NCI-H1092 treated with DMSO at 0.1 percent for 48 hours (cell line): ENCODE results near the gene TEX55.
"Not testable (repeated sequence)": the region's sequence is repeated elsewhere in the genome, so short reads cannot be mapped to it uniquely, and the experiment has no call there.

Experiments
- DNase-seq: peaks from one replicate; lab custom pipeline; 2025; lab: John Stamatoyannopoulos, UW

Gene TEX55

DNA sequence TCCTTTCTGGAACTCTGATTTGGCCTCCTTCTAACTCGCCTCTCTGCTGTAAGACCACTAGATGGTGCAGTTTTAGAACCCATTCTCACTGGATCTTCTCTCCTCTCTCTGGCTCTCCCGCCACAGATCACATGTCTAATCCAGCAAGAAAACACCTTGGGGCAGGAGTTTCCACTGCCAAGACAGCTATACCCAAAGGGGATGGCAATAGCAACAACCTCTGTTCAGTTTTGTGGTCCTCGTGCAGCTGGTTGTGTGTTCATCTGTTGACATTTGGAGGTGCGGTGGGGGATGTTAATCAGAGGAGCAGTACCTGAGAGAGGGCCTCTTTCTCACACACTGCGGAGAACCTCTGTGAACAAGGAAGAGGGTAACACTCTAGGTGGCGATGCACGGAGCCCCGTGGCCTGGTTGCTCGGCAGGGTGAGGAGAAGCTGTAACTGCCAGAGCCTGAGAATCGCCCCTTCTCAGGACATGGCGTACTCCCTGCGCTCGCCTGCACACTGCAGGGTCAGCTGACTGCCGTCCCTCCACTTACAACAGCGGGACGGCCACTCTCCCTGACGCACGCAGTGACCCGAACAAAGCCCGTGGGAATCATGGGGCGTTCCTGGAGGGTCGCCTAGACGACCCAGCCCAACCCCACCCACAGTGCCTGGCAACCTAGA is at the start of gene TEX55:
TEX55 (plus strand) TSS at position 666 of the 668 bp plus-strand sequence. CDS start 25 bp downstream, outside the sequence.
- peak; percentile 68 for DNase-seq

GRCh38 chr3:119098003-119098402 is 48.0 kb upstream of the TEX55 start:
- no peak for DNase-seq

DNA sequence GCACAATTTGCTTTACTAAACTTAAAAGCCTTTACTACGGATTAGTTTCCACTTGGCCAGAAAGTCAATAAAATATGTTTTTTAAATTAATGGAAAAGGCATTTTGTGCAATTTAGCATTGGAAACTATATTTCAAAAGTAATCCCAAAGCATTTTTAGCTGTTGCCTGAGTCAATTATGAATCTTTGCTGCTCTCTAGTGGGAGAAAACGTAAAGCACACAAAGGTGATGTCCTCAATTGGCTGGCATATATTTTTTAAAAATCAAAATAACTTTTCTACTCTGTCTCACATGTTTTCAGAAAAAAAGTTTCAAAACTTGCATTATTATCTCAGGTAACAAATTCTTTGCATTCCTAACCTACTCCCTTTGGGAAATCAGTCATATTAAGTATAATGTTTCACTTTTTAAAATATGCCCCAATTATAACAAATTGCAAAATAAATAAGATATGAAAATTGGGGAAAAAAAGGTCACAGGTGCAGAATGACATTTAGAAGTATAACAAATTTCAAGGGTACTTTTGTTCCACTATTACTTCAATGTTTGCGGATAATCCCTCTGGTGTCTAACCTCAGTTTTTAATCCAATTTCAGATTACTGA is 47.2 kb upstream of the TEX55 start:
- DNase-seq = peak; percentile 27

DNA sequence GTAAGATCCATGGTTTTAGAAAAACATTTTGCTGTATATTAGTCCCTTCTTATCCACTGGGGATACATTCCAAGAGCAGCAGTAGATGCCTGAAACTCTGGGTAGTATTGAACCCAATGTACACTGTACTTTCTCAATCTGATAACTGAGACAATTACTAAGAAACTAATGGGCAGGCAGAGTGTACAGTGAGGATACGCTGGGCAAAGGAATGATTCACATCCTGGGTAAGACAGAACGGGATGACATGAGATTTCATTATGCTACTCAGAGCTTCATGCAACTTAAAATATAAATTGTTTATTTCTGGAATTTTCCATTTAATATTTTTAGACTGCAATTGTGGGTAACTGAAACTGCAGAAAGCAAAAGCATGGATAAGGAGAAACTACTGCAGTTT is 46.2 kb upstream of the TEX55 start:
- DNase-seq = no peak

GRCh38 chr3:119104031-119104430 is 41.9 kb upstream of the TEX55 start:
- DNase-seq = no peak

GRCh38 chr3:119118330-119118729 is 27.6 kb upstream of the TEX55 start:
- not testable (repeated sequence) for DNase-seq

GRCh38 chr3:119120480-119120879 is 25.5 kb upstream of the TEX55 start:
- DNase-seq = no peak

DNA sequence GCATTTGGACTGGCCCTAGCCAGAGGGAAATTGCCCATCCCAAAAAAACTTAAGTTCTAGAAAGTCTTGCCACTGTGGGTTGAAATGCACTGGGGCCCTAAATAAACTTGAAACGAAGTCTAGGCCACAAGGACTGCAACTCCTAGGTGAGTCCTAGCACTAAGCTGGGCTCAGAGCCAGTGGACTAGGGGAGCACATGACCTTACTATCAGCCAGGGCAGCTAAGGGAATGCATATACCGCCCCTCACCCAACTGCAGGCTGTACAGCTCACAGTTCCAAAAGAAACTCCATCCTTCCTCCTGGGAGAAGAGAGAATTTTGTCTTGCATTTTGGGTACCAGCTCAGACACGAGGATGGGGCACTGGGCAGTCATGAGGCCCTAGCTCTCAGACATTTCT is 23.6 kb upstream of the TEX55 start:
- DNase-seq = no peak

DNA sequence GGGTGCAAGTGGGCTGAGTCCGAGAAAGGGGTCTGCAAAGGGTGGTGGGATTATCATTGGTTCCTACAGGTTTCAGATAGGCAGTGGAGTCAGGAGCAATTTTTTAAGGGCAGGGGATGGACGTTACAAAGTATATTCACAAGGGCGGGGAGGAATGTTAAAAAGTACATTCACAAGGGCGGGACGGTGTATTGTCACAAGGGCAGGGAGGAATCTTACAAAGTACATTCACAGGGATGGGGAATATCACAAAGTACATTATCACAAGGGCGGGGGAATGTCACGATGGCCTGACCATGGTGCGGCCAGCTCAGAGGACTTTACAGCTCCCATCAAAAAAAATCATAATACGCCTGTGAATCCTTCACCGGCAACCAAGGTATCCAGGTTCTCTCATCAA is 20.6 kb upstream of the TEX55 start:
- DNase-seq = no peak

DNA sequence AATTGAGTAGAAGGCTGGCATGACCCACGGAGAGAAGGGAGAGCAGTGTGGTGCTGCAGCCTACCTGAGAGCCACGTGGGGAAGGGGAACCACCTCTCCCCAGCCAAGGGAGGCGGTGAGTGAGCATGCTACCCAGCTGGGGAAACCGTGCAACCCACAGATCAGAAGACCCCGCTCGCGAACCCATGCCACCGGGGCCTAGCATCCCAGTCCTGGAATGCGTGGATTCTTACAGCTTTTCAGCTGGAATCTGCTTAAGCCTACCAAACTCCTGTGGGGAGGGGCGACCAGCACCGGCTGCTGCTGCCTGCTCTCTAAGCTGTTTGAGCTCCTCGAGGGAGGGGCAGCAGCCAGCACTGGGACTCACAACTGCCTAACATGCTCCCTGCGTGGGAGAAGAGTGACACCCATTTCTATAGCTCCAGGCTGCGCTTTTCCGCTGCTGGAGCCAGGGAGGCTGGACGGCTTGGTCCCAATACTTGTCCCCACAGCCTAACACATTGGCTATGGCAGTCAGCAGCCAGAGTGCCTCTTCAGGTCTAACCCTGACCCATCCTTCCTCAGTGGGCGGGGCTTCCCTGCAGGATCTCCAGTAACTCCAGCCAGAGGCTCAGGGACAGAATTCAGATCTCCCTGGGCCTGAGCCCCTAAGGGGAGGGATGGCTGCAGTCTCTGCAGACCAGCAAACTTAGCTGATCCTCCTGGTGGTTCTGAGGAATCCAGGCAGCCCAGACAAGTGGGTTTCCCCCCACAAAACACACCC is 20.0 kb upstream of the TEX55 start:
- DNase-seq = no peak

GRCh38 chr3:119130291-119130690 is 15.7 kb upstream of the TEX55 start:
- DNase-seq = not testable (repeated sequence)

DNA sequence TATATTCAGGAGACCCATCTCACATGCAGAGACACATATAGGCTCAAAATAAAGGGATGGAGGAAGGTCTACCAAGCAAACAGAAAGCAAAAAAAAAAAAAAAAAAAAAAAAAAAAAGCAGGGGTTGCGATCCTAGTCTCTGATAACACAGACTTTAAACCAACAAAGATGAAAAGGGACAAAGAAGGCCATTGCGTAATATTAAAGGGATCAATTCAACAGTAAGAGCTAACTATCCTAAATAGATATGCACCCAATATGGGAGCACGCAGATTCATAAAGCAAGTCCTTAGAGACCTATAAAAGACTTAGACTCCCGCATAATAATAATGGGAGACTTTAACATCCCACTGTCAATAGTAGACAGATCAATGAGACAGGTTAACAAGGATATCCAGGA is 13.7 kb upstream of the TEX55 start:
- DNase-seq = not testable (repeated sequence)

DNA sequence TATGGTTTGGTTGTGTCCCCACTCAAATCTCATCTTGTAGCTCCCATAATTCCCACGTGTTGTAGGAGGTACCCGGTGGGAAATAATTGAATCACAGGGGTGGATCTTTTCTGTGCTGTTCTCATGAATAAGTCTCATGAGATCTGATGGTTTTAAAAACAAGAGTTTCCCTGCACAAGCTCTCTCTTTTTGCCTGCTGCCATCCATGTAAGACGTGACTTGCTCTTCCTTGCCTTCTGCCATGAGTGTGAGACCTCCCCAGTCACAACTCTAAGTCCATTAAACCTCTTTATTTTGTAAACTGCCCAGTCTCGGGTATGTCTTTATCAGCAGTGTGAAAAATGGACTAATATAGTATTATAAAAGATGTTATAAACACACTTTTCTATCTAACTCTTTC is 6.6 kb upstream of the TEX55 start:
- DNase-seq = not testable (repeated sequence)

DNA sequence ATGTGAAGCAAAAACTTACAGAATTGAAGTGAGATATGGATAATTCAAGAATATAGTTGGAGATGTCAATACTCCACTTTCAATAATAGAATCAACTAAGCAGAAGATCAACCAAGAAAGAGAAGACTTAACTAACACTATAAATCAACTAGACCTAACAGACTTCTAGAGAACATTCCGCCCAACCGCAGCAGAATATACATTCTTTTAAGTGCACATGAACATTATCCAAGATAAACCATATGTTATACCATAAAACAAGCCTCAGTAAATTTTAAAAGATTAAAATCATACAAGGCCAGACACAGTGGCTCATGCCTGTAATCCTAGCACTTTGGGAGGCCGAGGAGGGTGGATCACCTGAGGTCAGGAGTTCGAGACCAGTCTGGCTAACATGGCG is 5.5 kb upstream of the TEX55 start:
- no peak for DNase-seq

DNA sequence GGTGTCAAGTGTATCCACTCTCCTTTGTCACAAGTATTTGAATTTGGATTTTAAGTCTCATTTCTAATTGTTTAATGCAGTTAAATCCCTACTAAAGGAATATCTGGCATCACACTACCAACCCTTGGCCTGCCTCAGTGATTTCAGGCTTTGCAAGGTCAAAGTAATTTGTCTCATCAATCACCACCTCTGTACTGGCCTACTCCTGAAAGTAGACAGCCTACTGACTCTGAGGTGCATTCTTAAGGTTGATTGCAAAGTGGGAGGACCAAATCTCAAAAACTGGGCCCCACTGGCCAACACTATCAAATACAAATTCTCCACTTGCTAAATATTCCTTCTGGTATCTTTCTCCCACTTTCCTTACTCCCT is 851 bp upstream of the TEX55 start:
- DNase-seq = no peak

DNA sequence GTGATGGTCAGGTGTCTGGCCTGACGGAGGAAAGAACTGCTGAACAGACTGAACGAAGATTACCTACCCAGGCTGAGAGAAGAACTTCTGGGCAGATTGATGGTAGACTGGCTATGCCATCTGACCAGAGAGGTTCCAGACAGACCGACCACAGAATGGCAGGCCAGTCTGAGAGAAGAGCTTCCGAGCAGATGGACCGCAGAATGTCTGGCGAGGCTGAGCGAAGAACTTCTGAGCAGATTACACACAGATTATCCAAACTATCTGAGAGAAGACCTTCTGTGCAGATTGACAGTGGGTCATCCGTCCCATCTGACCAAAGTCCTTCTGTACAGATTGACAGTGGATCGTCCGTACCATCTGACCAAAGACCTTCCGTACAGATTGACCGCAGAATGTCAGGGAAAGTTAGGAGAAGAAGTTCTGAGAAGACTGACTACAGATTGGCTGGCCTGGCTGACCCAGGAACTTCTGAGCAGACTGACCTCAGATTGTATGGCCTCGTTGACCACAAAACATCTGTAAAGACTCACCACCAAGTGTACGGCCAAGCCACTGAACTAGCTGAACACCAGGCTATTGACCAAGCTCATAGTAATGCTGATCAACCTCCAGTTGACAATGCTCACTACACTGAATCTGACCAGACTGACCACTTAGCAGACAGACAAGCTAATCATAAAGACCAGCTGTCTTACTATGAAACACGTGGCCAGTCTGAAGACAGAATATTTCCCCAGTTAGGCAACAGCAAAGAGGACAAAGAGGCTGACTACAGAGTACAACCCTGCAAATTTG is 812 bp downstream of the TEX55 start:
- no peak for DNase-seq

- DNase-seq = no peak
Observed at GRCh38 chr3:119147494-119147893, 1.5 kb downstream of the TEX55 start.

DNA sequence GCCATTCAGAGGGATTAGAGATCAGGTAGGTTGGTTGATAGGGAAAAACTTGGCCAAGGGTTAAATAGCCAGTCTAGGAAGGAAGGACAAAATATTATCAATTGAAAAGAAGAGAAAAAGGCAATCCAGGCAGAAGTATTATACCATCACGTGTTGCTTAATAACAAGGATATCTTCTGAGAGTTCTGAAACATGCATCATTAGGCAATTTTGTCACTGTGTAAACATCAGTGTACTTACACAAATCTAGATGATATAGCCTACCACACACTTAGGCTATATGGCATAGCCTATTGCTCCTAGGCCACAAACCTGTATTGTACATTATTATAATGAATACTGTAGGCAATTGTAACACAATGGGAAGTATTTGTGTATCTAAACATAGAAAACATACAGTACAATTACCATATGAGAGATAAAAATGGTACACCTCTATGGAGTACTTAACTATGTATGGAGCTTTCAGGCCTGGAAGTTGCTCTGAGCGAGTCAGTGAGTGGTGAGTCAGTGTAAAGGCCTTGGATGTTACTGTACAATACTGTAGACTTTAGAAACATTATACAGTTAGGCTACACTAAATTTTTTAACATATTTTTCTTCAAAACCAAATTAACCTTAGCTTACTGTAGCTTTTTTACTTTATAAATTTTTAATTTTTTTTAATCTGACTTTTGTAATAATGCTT is 2.7 kb downstream of the TEX55 start:
- no peak for DNase-seq

DNA sequence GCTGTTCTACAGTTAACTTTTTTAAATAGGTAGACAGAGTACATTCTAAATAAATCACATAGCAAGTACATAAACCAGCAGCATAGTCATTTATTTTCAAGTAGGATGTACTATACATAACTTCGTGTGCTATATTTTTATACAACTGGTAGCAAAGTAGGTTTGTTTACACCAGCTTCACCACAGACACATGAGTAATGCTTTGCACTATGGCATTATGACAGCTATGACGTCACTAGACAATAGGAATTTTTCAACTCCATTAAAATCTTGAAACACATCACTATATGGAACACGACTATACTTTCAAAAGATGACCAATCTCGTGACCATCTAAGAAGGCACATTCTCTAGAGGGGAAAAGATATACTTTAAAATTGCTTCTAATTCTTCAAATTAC is 3.5 kb downstream of the TEX55 start:
- DNase-seq = no peak

GRCh38 chr3:119156868-119157267 is 10.9 kb downstream of the TEX55 start:
- no peak for DNase-seq

DNA sequence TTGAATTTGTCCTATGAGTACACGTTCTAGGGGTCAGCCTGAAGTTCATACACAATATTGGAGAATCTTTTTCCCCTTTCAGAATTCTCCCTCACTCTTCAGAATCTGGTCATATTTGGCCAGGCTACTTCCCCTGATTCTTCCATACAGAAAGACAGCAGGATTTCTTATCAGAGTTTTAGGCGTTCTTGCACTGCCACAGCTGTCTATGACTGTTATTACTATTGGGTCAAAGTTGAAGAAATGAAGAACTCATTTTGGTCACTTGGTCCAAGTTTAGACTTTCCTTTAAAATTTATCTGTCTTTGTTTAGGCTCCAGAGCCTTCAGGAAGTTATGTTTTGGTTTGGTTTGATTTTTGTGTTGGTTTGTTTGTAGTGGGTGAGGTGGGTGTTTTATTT is 12.0 kb downstream of the TEX55 start:
- DNase-seq = no peak

GRCh38 chr3:119160361-119160760 is 14.4 kb downstream of the TEX55 start:
- DNase-seq = no peak
